M059J (cell line): ENCODE results near the gene CRISPLD2. TPM values are rescaled to one million over a fixed set of nuclear protein-coding genes. Genes with fewer than 3 reads are reported as not detected.

Experiments
- DNase-seq: peaks from one replicate; pipeline ENCODE4 v3.0.0-alpha.2; 2012; ENCODE audit warnings: low read depth
- total RNA-seq: library from RNA; depleted of rRNA; stranded (reverse); fragments of >200 nt; shearing (Covaris generic); gene quantifications from 2 replicates; pipeline ENCODE4 v1.2.3, GENCODE V29; 2014; rRNA removed

Gene CRISPLD2
- total RNA-seq, 1 experiment from 2014 or later = 37.3 TPM

GRCh38 chr16:84955427-84955826 is 135.6 kb downstream of the CRISPLD2 start:
- DNase-seq = no peak

- DNase-seq = no peak
Observed at GRCh38 chr16:84957192-84957591, 137.4 kb downstream of the CRISPLD2 start.

- no peak for DNase-seq
Observed at GRCh38 chr16:84957792-84958191, 138.0 kb downstream of the CRISPLD2 start.

Other genes with a start within 250 kb of the CRISPLD2 start
- gene COTL1, start 201.9 kb upstream of the CRISPLD2 start, total RNA-seq = 270 and 331 TPM in 2 replicates
- gene KLHL36, start 171.5 kb upstream of the CRISPLD2 start, total RNA-seq = 23.5 and 39.6 TPM in 2 replicates
- 66.8 and 80.6 TPM in 2 replicates for gene USP10, start 120.0 kb upstream of the CRISPLD2 start, total RNA-seq
- gene ZDHHC7, start 191.6 kb downstream of the CRISPLD2 start, total RNA-seq = 57.0 and 78.0 TPM in 2 replicates
- gene KIAA0513, start 207.8 kb downstream of the CRISPLD2 start, total RNA-seq = 5.8 and 18.0 TPM in 2 replicates